ENCODE measurements around the gene NSUN2. TPM values are rescaled to one million over a fixed set of nuclear protein-coding genes. Genes with fewer than 3 reads are reported as not detected.

Gene NSUN2
- polyA plus RNA-seq, 2 of the 4 experiments (the other 2 are of a cell fraction): 95.7 to 101 TPM

DNA sequence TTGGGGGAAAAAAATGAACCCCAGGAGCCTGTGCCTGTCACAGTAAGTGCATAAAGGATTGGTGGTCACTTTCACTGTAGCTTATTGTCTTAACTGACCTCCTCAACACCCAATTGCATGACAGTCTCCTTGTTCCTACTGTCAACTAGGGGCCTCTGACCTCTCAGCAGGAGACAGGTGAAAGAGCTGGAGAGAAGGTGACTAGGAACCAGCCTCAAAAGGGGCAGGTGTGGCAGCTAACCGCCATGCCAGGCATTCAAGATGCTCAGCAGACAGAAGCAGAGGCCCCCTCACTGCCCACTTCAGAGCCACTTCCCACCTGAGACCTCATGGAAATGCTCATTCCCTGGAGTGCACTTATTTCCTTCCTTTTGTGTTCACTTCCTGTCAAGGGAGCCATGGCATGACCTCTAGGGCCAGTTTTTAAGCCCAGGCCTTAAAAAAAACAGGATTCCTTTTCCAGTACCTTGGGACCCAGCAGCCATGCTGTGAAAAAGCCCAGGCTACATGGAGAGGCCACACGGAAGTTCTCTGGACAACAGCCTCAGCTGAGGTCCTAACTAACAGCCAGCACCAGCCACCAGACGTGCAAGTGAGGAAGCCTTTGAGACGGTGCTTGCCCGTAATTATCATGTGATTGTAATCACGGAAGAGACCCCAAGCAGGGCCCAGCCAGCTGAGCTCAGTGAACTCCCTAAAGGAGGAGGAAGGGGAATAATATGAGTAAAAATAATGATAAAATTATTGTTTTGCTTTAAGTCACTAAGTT lies 74.9 kb downstream of the NSUN2 start:
- 23% methylated on average over 6 of the region's 6 CpGs for WGBS (ENCODE audit: missing lambda C conversion rate)
- CTCF ChIA-PET: no interaction called here
- DNase-seq (ENCODE audit: low read depth in 1 of 2, low spot score in 1 of 2): no peak
- Histone ChIP-seq H3K4me3 (no peak overlapping the region), H3K4me2 (no peak overlapping the region), H3K27ac (no peak overlapping the region), H3K9me3 (peaks cover 6% of the 10 kb centered on the region; the same call in 2 of the 3 replicates), H3K4me1 (no peaks in the 10 kb centered on the region)
- POLR2A ChIA-PET: no interaction called here
- no peak for TF ChIP-seq EHF (CRISPR knock-in tag; IDR thresholded peaks at IDR 0.05)
- no peak for FAIRE-seq
- ATAC-seq: no peak

DNA sequence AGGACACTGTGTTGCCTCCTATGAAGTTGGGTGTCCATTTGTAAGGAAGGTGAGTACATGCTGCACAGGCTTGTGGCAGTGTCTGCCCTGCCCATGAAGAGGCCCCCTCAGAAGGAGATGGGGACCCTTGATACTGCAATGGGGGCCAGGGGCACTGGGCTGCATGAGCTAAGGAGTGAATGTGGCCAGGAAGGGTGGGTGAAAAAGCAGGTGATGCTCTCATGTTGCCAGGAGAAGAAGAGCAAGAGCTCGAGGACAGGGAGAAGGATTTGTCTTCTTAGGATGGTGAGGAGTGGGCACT lies 76.1 kb downstream of the NSUN2 start:
- H3K4me2 ChIP-seq: no peak overlapping the region
- H3K9me3 ChIP-seq: peaks cover 6% of the 10 kb centered on the region; the same call in 2 of the 3 replicates
- no peaks in the 10 kb centered on the region for H3K4me1 ChIP-seq
- CTCF ChIA-PET: interaction anchor here (1.0 kb wide), 1 partner anchor 10 kb away, joined by 3 read pairs; no protein-coding TSS in a partner anchor
- no peak overlapping the region for H3K4me3 ChIP-seq
- FAIRE-seq (no peak), DNase-seq (ENCODE audit: low read depth in 1 of 2, low spot score in 1 of 2) (no peak), ATAC-seq (no peak)
- WGBS (ENCODE audit: missing lambda C conversion rate): 0% methylated on average over 1 of the region's 1 CpG
- TF ChIP-seq ZFP36 (IDR thresholded peaks at IDR 0.05; ENCODE audit: borderline replicate concordance, partially characterized antibody) (no peak), MAZ (IDR thresholded peaks at IDR 0.05; ENCODE audit: borderline replicate concordance, low read depth, low read length) (no peak), CHD2 (IDR thresholded peaks at IDR 0.05; ENCODE audit: low read length, partially characterized antibody) (no peak)
- H3K27ac ChIP-seq: no peak overlapping the region
- POLR2A ChIA-PET: no interaction called here

DNA sequence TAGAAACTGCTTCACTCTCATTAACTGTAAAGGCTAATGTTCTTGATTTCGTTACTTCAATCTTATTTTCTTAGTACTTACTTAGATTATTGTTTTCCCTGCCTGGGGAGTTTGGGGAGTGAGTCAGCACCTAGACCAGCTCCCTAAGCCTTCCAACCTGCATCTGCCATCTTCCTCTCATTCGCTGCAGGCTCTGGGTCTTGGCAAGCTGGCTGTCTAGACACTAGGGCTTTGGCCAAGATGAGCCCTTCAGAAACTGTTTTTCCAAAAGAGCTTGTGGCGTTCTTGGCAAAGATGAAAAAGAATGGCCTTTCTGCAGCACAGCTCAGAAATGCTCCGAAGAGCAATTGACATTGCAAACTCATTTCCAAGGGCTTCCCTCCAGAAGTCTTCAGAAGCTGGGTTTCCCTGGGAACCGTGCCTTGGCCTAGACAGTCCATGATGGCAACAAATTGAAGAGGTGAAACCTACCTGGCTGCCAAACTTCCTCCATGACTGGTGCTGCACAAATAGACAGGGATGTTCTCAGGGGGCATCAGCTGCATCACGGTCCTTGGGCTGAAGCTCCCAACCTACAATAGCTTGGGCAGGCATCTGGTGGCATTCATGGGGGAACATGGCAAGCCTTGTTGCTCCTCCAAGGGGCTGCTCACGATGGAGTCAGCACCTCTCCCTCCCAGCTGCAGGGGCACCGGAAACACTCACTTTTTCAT lies 76.6 kb downstream of the NSUN2 start:
- DNase-seq (ENCODE audit: low read depth in 1 of 2, low spot score in 1 of 2) (no peak), FAIRE-seq (no peak), ATAC-seq (no peak)
- Histone ChIP-seq H3K9me3 (peaks cover 6% of the 10 kb centered on the region; the same call in 2 of the 3 replicates), H3K4me3 (no peak overlapping the region), H3K27ac (no peak overlapping the region), H3K4me2 (no peak overlapping the region), H3K4me1 (no peaks in the 10 kb centered on the region)
- TF ChIP-seq BHLHE40 (IDR thresholded peaks at IDR 0.05; ENCODE audit: low read depth, low read length): no peak
- TF ChIP-seq ZC3H11A (IDR thresholded peaks at IDR 0.05): no peak
- TF ChIP-seq KDM1A (IDR thresholded peaks at IDR 0.05; ENCODE audit: low read depth): no peak
- TF ChIP-seq NPAS2 (CRISPR knock-in tag; IDR thresholded peaks at IDR 0.05; ENCODE audit: borderline replicate concordance): no peak
- no peak for TF ChIP-seq PHF8 (IDR thresholded peaks at IDR 0.05; ENCODE audit: borderline replicate concordance, low read depth)
- CTCF ChIA-PET: interaction anchor here (1.0 kb wide), 1 partner anchor 10 kb away, joined by 3 read pairs; no protein-coding TSS in a partner anchor
- 10% methylated on average over 8 of the region's 8 CpGs for WGBS (ENCODE audit: missing lambda C conversion rate)
- POLR2A ChIA-PET: no interaction called here

DNA sequence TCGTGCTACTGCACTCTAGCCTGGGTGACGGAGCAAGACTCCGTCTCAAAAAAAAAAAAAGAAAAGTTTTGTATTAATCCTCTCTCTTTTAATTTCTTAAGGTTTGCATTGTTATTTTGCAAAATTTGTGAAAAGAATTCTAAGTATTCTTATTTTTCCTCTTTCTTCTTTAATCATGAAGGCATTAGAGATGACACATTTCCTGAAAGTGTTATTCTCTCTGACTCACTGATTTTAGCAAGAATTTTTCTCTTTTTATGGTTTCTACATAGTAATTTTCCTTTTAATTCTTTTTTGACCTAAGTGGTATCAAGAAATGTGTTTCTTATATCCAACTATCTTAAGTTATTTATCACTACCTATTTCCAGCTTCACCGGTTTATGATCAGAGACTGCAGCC lies 78.0 kb downstream of the NSUN2 start:
- no peak for ATAC-seq
- FAIRE-seq: no peak
- no peak overlapping the region for H3K4me2 ChIP-seq
- 0 out of 3 replicates have a peak, but pooled peaks cover 2% of the 10 kb centered on the region for H3K9me3 ChIP-seq
- CTCF ChIA-PET: interaction anchor here (1.3 kb wide), 1 partner anchor 80 kb away, joined by 4 read pairs; no protein-coding TSS in a partner anchor
- DNase-seq (ENCODE audit: low read depth in 1 of 2, low spot score in 1 of 2): no peak
- H3K27ac ChIP-seq: no peak overlapping the region
- POLR2A ChIA-PET: no interaction called here
- H3K4me1 ChIP-seq: no peaks in the 10 kb centered on the region
- TF ChIP-seq CBX8 (IDR thresholded peaks at IDR 0.05): no peak
- TF ChIP-seq ZSCAN20 (CRISPR knock-in tag; IDR thresholded peaks at IDR 0.05): no peak
- TF ChIP-seq, protein P1, sequence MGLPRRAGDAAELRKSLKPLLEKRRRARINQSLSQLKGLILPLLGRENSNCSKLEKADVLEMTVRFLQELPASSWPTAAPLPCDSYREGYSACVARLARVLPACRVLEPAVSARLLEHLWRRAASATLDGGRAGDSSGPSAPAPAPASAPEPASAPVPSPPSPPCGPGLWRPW (IDR thresholded peaks at IDR 0.05): no peak
- TF ChIP-seq, protein P2, sequence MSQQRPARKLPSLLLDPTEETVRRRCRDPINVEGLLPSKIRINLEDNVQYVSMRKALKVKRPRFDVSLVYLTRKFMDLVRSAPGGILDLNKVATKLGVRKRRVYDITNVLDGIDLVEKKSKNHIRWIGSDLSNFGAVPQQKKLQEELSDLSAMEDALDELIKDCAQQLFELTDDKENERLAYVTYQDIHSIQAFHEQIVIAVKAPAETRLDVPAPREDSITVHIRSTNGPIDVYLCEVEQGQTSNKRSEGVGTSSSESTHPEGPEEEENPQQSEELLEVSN (IDR thresholded peaks at IDR 0.05; ENCODE audit: borderline replicate concordance, low read depth): no peak
- TF ChIP-seq EHMT2 (IDR thresholded peaks at IDR 0.05; ENCODE audit: low read depth): no peak
- no peak for TF ChIP-seq SMC3 (IDR thresholded peaks at IDR 0.05)
- no peak overlapping the region for H3K4me3 ChIP-seq
- 65% methylated on average over 4 of the region's 4 CpGs for whole genome bisulfite sequencing (ENCODE audit: missing lambda C conversion rate)
